Neural cell (in vitro differentiated cells): ENCODE measurements around the gene SBK1. TPM values are rescaled to one million over a fixed set of nuclear protein-coding genes. Genes with fewer than 3 reads are reported as not detected.

Experiments used
- H2AFZ ChIP-seq: fragments of 200-600, 300-800 bp; sonication (generic), shearing (Covaris generic); 2 replicates; pipeline ENCODE4 v1.6.0; 2014; ENCODE audit warnings: low read depth, mild to moderate bottlenecking, antibody characterized with exemption, low read length, moderate library complexity
- H3F3A ChIP-seq: fragments of 200-600 bp; shearing (Covaris generic); 2 replicates; pipeline ENCODE4 v1.6.1; 2016; ENCODE audit warnings: mild to moderate bottlenecking, moderate library complexity, mixed read lengths, antibody characterized with exemption, low read length; ENCODE audit not compliant: insufficient read depth, poor library complexity, severe bottlenecking
- H3K27ac ChIP-seq: fragments of 200-600, 300-800 bp; sonication (generic), shearing (Covaris generic); 2 replicates; pipeline ENCODE4 v1.5.1; 2014; ENCODE audit warnings: mild to moderate bottlenecking, low read length, moderate library complexity
- H3K27me3 ChIP-seq: fragments of 300-800, 200-600 bp; sonication (generic), shearing (Covaris generic); 2 replicates; pipeline ENCODE4 v1.6.0; 2014; ENCODE audit warnings: mild to moderate bottlenecking, low read depth, low read length, moderate library complexity; ENCODE audit not compliant: insufficient read depth
- H3K36me3 ChIP-seq: fragments of 300-800, 200-600 bp; sonication (generic), shearing (Covaris generic); 2 replicates; pipeline ENCODE4 v1.5.1; 2014; ENCODE audit warnings: mild to moderate bottlenecking, antibody characterized with exemption, low read length, moderate library complexity; ENCODE audit not compliant: insufficient read depth
- H3K4me2 ChIP-seq: fragments of 300-800, 200-600 bp; sonication (generic), shearing (Covaris generic); 2 replicates; pipeline ENCODE4 v1.6.0; 2014; ENCODE audit warnings: mild to moderate bottlenecking, low read length
- H3K4me3 ChIP-seq: fragments of 300-800, 200-600 bp; sonication (generic), shearing (Covaris generic); 2 replicates; pipeline ENCODE4 v1.5.1; 2014; ENCODE audit warnings: mild to moderate bottlenecking, low read length, moderate library complexity
- H3K79me2 ChIP-seq: fragments of 200-600 bp; shearing (Covaris generic); replicated peaks from 2 replicates; pipeline ENCODE4 v1.6.0; 2014; ENCODE audit warnings: mild to moderate bottlenecking, low read length, moderate library complexity; ENCODE audit not compliant: insufficient read depth
- H3K9ac ChIP-seq: fragments of 300-800, 200-600 bp; sonication (generic), shearing (Covaris generic); 2 replicates; pipeline ENCODE4 v1.6.1; 2016; ENCODE audit warnings: mild to moderate bottlenecking, low read length, mixed read lengths
- H3K9me2 ChIP-seq: fragments of 200-600 bp; shearing (Covaris generic); 2 replicates; pipeline ENCODE4 v1.6.1; 2016; ENCODE audit warnings: mild to moderate bottlenecking, low read length, mixed read lengths; ENCODE audit not compliant: insufficient read depth
- H3K9me3 ChIP-seq: fragments of 200-600, 300-800 bp; sonication (generic), shearing (Covaris generic); 2 replicates; pipeline ENCODE4 v1.6.1; 2016; ENCODE audit warnings: mild to moderate bottlenecking, mixed run types, low read length, moderate library complexity, mixed read lengths
- H4K20me1 ChIP-seq: fragments of 200-600 bp; shearing (Covaris generic); 2 replicates; pipeline ENCODE4 v1.6.1; 2016; ENCODE audit warnings: mild to moderate bottlenecking, mixed run types; ENCODE audit not compliant: insufficient read depth
- EP300 ChIP-seq: fragments of 450-650 bp; conservative IDR thresholded peaks from 2 replicates; pipeline ENCODE4 v1.6.1; 2014; ENCODE audit warnings: antibody characterized with exemption, mild to moderate bottlenecking, moderate library complexity; ENCODE audit not compliant: poor library complexity, severe bottlenecking
- EZH2 ChIP-seq: fragments of 200-600, 300-800 bp; shearing (Covaris generic), sonication (generic); IDR thresholded peaks from 2 replicates; pipeline ENCODE4 v1.6.1; 2014; ENCODE audit warnings: antibody characterized with exemption, low read length, borderline replicate concordance, mild to moderate bottlenecking; ENCODE audit not compliant: insufficient read depth, poor library complexity, severe bottlenecking
- MXI1 ChIP-seq: fragments of 450-650 bp; conservative IDR thresholded peaks from 2 replicates; pipeline ENCODE4 v1.6.1; 2014; ENCODE audit warnings: antibody characterized with exemption, mild to moderate bottlenecking; ENCODE audit not compliant: poor library complexity, severe bottlenecking
- POLR2AphosphoS5 ChIP-seq: IDR thresholded peaks from 2 replicates; pipeline ENCODE4 v1.6.1; 2012
- RAD21 ChIP-seq: fragments of 450-650 bp; conservative IDR thresholded peaks from 2 replicates; pipeline ENCODE4 v1.6.1; 2014; ENCODE audit warnings: antibody characterized with exemption, mild to moderate bottlenecking, moderate library complexity
- SMC3 ChIP-seq: fragments of 450-650 bp; conservative IDR thresholded peaks from 2 replicates; pipeline ENCODE4 v1.6.1; 2014; ENCODE audit warnings: antibody characterized with exemption, mild to moderate bottlenecking, moderate library complexity; ENCODE audit not compliant: poor library complexity
- TAF1 ChIP-seq: IDR thresholded peaks from 2 replicates; pipeline ENCODE4 v1.6.1; 2012; ENCODE audit warnings: low read depth
- polyA plus RNA-seq: library from polyadenylated mRNA; depleted of rRNA; stranded (reverse); fragments of >200 nt; gene quantifications from 2 replicates; pipeline ENCODE4 v1.2.3, GENCODE V29; 2014
- TF ChIP-seq, protein P1 (sequence below): IDR thresholded peaks from 2 replicates; pipeline ENCODE4 v1.6.1; 2012; ENCODE audit warnings: borderline replicate concordance
- TF ChIP-seq, protein P2 (sequence below): fragments of 450-650 bp; IDR thresholded peaks from 2 replicates; pipeline ENCODE4 v1.5.1; 2014; ENCODE audit warnings: antibody characterized with exemption, mild to moderate bottlenecking, moderate library complexity; ENCODE audit not compliant: poor library complexity, severe bottlenecking

The SBK1 gene
- polyA plus RNA-seq, 1 donor from 2014 or later = 18.2 TPM

DNA sequence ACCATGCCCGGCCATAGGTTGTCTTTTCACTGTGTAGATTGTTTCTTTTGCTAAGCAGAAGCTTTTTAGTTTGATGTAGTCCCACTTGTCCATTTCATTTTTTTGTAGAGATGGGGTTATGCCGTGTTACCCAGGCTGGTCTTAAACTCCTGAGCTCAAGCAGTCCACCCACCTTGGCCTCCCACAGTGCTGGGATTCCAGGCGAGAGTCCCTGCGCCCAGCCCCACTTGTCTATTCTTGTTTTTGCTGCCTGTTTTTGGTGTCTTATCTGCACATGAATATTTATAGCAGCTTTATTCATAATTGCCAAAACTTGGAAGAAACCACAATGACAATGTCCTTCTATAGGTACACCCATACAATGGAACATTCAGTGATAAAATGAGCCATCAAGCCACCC lies 18.8 kb upstream of the SBK1 start:
- no peaks in the 10 kb centered on the region for H3K79me2 ChIP-seq
- H3K4me2 ChIP-seq = no peak overlapping the region
- H3K9ac ChIP-seq = no peak overlapping the region
- H3K9me2 ChIP-seq = no peaks in the 10 kb centered on the region
- H4K20me1 ChIP-seq = no peaks in the 10 kb centered on the region
- no peak for TF ChIP-seq EZH2
- TF ChIP-seq, protein P1, sequence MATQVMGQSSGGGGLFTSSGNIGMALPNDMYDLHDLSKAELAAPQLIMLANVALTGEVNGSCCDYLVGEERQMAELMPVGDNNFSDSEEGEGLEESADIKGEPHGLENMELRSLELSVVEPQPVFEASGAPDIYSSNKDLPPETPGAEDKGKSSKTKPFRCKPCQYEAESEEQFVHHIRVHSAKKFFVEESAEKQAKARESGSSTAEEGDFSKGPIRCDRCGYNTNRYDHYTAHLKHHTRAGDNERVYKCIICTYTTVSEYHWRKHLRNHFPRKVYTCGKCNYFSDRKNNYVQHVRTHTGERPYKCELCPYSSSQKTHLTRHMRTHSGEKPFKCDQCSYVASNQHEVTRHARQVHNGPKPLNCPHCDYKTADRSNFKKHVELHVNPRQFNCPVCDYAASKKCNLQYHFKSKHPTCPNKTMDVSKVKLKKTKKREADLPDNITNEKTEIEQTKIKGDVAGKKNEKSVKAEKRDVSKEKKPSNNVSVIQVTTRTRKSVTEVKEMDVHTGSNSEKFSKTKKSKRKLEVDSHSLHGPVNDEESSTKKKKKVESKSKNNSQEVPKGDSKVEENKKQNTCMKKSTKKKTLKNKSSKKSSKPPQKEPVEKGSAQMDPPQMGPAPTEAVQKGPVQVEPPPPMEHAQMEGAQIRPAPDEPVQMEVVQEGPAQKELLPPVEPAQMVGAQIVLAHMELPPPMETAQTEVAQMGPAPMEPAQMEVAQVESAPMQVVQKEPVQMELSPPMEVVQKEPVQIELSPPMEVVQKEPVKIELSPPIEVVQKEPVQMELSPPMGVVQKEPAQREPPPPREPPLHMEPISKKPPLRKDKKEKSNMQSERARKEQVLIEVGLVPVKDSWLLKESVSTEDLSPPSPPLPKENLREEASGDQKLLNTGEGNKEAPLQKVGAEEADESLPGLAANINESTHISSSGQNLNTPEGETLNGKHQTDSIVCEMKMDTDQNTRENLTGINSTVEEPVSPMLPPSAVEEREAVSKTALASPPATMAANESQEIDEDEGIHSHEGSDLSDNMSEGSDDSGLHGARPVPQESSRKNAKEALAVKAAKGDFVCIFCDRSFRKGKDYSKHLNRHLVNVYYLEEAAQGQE = no peak
- TF ChIP-seq, protein P2, sequence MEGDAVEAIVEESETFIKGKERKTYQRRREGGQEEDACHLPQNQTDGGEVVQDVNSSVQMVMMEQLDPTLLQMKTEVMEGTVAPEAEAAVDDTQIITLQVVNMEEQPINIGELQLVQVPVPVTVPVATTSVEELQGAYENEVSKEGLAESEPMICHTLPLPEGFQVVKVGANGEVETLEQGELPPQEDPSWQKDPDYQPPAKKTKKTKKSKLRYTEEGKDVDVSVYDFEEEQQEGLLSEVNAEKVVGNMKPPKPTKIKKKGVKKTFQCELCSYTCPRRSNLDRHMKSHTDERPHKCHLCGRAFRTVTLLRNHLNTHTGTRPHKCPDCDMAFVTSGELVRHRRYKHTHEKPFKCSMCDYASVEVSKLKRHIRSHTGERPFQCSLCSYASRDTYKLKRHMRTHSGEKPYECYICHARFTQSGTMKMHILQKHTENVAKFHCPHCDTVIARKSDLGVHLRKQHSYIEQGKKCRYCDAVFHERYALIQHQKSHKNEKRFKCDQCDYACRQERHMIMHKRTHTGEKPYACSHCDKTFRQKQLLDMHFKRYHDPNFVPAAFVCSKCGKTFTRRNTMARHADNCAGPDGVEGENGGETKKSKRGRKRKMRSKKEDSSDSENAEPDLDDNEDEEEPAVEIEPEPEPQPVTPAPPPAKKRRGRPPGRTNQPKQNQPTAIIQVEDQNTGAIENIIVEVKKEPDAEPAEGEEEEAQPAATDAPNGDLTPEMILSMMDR = no peak
- TF ChIP-seq TAF1 = no peak
- TF ChIP-seq POLR2AphosphoS5 = no peak
- no peak for TF ChIP-seq SMC3
- no peak for TF ChIP-seq RAD21
- TF ChIP-seq MXI1 = no peak
- no peak for TF ChIP-seq EP300
- no peaks in the 10 kb centered on the region for H3F3A ChIP-seq
- H3K27ac ChIP-seq = no peak overlapping the region
- H3K9me3 ChIP-seq = no peaks in the 10 kb centered on the region
- no peak overlapping the region for H2AFZ ChIP-seq
- H3K27me3 ChIP-seq = no peaks in the 10 kb centered on the region
- H3K4me3 ChIP-seq = no peak overlapping the region
- H3K36me3 ChIP-seq = no peaks in the 10 kb centered on the region

DNA sequence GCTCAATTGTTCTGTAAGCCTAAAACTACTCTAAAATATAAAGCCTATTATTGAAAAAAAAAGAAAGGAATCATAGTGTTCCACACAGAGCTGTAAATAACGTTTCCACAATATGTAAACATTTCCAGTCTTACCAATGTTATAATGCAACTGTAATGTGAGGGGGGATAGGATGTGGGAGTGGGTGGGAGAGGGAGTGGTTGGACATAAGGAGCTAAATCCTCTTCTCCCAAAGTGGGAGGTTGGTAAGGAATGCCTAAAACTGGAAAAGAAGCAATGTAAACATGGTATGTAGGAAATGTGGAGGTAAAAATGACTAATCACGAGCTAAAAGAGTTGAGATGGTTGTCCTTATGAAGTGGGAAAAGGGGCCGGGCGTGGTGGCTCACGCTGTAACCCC lies 17.6 kb upstream of the SBK1 start:
- H3F3A ChIP-seq = no peaks in the 10 kb centered on the region
- TF ChIP-seq POLR2AphosphoS5 (no peak), EZH2 (no peak), MXI1 (no peak), EP300 (no peak), RAD21 (no peak)
- TF ChIP-seq, protein P2 = no peak

More for the DNA sequence above, 17.6 kb upstream of the SBK1 start:
- Histone ChIP-seq H3K27ac (no peak overlapping the region), H3K36me3 (no peaks in the 10 kb centered on the region), H3K9ac (no peak overlapping the region), H3K9me2 (no peaks in the 10 kb centered on the region), H3K4me3 (no peak overlapping the region), H4K20me1 (no peaks in the 10 kb centered on the region), H3K79me2 (no peaks in the 10 kb centered on the region), H3K4me2 (no peak overlapping the region), H3K27me3 (no peaks in the 10 kb centered on the region), H2AFZ (no peak overlapping the region), H3K9me3 (no peaks in the 10 kb centered on the region)
